ENCODE data around the gene CSTPP1. TPM values are rescaled to one million over a fixed set of nuclear protein-coding genes. Genes with fewer than 3 reads are reported as not detected.

CSTPP1 gene
- total RNA-seq, 1 donor from 2014 or later: 32.7 TPM

- peak overlapping the region; percentile 85 for H3K27ac Mint-ChIP-seq
- peaks cover 2% of the 10 kb centered on the region for H3K27me3 Mint-ChIP-seq (ENCODE audit: insufficient read depth, low read depth)
- H3K4me1 Mint-ChIP-seq: peaks cover 31% of the 10 kb centered on the region
- H3K9me3 ChIP-seq (ENCODE audit: low read depth): no peaks in the 10 kb centered on the region
- H3K9ac ChIP-seq: no peak overlapping the region
- peak overlapping the region; percentile 17 for H3K4me3 Mint-ChIP-seq
- TF ChIP-seq EZH2 (IDR thresholded peaks at IDR 0.05) (no peak), EZH2phosphoT487 (IDR thresholded peaks at IDR 0.05) (no peak), CTCF (IDR thresholded peaks at IDR 0.05) (peak; percentile 99)
- H3K27ac ChIP-seq: no peak overlapping the region
- H2AFZ ChIP-seq (replicated peaks): no peak overlapping the region
- peaks cover 12% of the 10 kb centered on the region for H3K36me3 Mint-ChIP-seq
- peak overlapping the region; percentile 28 for H3K4me2 ChIP-seq
- peaks cover 15% of the 10 kb centered on the region for H4K20me1 ChIP-seq (ENCODE audit: low read depth)
- H3K4me1 ChIP-seq: peaks cover 7% of the 10 kb centered on the region
- H3K36me3 ChIP-seq: no peaks in the 10 kb centered on the region
- H3K4me3 ChIP-seq: no peak overlapping the region
- DNase-seq (ENCODE audit: low spot score): peak; percentile 84
- no peaks in the 10 kb centered on the region for H3K27me3 ChIP-seq
- H3K79me2 ChIP-seq (ENCODE audit: low read depth): no peaks in the 10 kb centered on the region
- peaks cover 16% of the 10 kb centered on the region for H3F3A ChIP-seq (ENCODE audit: low read depth)
- no peaks in the 10 kb centered on the region for H3K9me3 Mint-ChIP-seq
Measured at GRCh38 chr11:47152953-47153950, 216.7 kb downstream of the CSTPP1 start.

- Histone ChIP-seq H3K27me3 (no peaks in the 10 kb centered on the region), H3K79me2 (ENCODE audit: low read depth) (no peaks in the 10 kb centered on the region), H4K20me1 (ENCODE audit: low read depth) (peaks cover 15% of the 10 kb centered on the region), H3K4me1 (peaks cover 7% of the 10 kb centered on the region), H3K27ac (no peak overlapping the region), H3K4me3 (no peak overlapping the region), H3K9ac (no peak overlapping the region), H2AFZ (replicated peaks) (no peak overlapping the region), H3K36me3 (no peaks in the 10 kb centered on the region), H3F3A (ENCODE audit: low read depth) (peaks cover 16% of the 10 kb centered on the region), H3K9me3 (ENCODE audit: low read depth) (no peaks in the 10 kb centered on the region), H3K4me2 (no peak overlapping the region)
- Mint-ChIP-seq H3K27ac (peak overlapping the region; percentile 15), H3K36me3 (peaks cover 11% of the 10 kb centered on the region), H3K4me3 (no peak overlapping the region), H3K4me1 (peaks cover 31% of the 10 kb centered on the region), H3K9me3 (no peaks in the 10 kb centered on the region), H3K27me3 (ENCODE audit: insufficient read depth, low read depth) (peaks cover 2% of the 10 kb centered on the region)
- no peak for DNase-seq (ENCODE audit: low spot score)
- TF ChIP-seq EZH2phosphoT487 (IDR thresholded peaks at IDR 0.05) (no peak), CTCF (IDR thresholded peaks at IDR 0.05) (no peak), EZH2 (IDR thresholded peaks at IDR 0.05) (no peak)
Measured at GRCh38 chr11:47154616-47155570, 218.3 kb downstream of the CSTPP1 start.

GRCh38 chr11:47155879-47156278, 219.3 kb downstream of the CSTPP1 start:
- no peaks in the 10 kb centered on the region for H3K79me2 ChIP-seq (ENCODE audit: low read depth)
- H3K4me1 ChIP-seq: peaks cover 7% of the 10 kb centered on the region
- Mint-ChIP-seq H3K4me1 (peaks cover 31% of the 10 kb centered on the region), H3K4me3 (no peak overlapping the region), H3K27ac (no peak overlapping the region), H3K36me3 (peaks cover 8% of the 10 kb centered on the region), H3K9me3 (no peaks in the 10 kb centered on the region), H3K27me3 (ENCODE audit: insufficient read depth, low read depth) (peaks cover 2% of the 10 kb centered on the region)
- no peak overlapping the region for H3K4me2 ChIP-seq
- no peaks in the 10 kb centered on the region for H3K9me3 ChIP-seq (ENCODE audit: low read depth)
- TF ChIP-seq EZH2 (IDR thresholded peaks at IDR 0.05): no peak
- TF ChIP-seq EZH2phosphoT487 (IDR thresholded peaks at IDR 0.05): no peak
- TF ChIP-seq CTCF (IDR thresholded peaks at IDR 0.05): no peak
- no peak overlapping the region for H3K9ac ChIP-seq
- H3K27me3 ChIP-seq: no peaks in the 10 kb centered on the region
- H3K36me3 ChIP-seq: no peaks in the 10 kb centered on the region
- peaks cover 22% of the 10 kb centered on the region for H3F3A ChIP-seq (ENCODE audit: low read depth)
- H3K4me3 ChIP-seq: no peak overlapping the region
- H2AFZ ChIP-seq (replicated peaks): no peak overlapping the region
- no peak overlapping the region for H3K27ac ChIP-seq
- DNase-seq (ENCODE audit: low spot score): no peak
- H4K20me1 ChIP-seq (ENCODE audit: low read depth): peaks cover 15% of the 10 kb centered on the region
